Dedifferentiated amniotic fluid mesenchymal stem cell (primary cell): ENCODE measurements around the gene CASS4.

Experiments used
- DNase-seq: peaks from one replicate; pipeline ENCODE4 v3.0.0-alpha.2; 2016; ENCODE audit errors: extremely low spot score

Gene CASS4

DNA sequence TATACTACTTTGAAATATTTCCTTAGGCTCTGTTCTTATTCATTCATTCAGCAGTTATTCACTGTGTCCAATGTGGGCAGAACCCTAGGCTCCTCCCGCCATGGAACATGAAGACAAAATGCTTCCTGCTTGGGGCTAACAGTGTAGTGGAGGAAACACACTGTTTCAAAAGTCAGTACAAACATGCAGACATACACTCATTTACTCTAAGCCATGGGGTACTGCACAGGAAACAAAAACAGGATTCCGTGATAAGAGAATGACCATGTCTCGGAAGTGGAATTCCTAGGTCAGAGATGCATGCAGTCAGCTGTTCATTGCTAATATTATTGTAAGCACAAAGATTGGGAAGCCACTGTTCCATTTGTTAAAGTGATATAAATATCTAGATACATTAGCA, 94.0 kb downstream of the CASS4 start:
- DNase-seq, result no peak
